ENCODE data around the gene KCNA4.
"Not testable (repeated sequence)": the region's sequence is repeated elsewhere in the genome, so short reads cannot be mapped to it uniquely, and the experiment has no call there.

DNA sequence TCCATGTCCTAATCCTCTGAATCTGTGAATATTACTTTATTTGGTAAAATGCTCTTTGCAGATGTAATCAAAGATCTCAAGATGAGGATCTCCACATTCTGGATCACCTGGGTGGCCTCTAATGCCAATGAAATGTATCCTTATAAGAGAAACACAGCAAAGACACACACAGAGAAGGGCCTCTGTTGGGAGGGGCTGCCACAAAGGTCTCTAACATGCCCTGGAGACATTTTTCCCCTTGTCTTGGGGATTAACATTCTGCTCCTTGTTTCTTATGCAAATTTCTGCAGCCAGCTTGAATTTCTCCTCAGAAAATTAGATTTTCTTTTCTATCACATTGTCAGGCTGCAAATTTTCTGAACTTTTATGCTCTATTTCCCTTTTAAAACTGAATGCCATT, 17.3 kb upstream of the KCNA4 start:
- TF ChIP-seq, protein P1, sequence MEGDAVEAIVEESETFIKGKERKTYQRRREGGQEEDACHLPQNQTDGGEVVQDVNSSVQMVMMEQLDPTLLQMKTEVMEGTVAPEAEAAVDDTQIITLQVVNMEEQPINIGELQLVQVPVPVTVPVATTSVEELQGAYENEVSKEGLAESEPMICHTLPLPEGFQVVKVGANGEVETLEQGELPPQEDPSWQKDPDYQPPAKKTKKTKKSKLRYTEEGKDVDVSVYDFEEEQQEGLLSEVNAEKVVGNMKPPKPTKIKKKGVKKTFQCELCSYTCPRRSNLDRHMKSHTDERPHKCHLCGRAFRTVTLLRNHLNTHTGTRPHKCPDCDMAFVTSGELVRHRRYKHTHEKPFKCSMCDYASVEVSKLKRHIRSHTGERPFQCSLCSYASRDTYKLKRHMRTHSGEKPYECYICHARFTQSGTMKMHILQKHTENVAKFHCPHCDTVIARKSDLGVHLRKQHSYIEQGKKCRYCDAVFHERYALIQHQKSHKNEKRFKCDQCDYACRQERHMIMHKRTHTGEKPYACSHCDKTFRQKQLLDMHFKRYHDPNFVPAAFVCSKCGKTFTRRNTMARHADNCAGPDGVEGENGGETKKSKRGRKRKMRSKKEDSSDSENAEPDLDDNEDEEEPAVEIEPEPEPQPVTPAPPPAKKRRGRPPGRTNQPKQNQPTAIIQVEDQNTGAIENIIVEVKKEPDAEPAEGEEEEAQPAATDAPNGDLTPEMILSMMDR (IDR thresholded peaks at IDR 0.05): not testable (repeated sequence)
- not testable (repeated sequence) for TF ChIP-seq POLR2A (IDR thresholded peaks at IDR 0.05)
